Measurements from ENCODE around the gene METRNL.

METRNL gene

GRCh38 chr17:83096401-83097224, 17.2 kb downstream of the METRNL start:
- H3K4me1 ChIP-seq (ENCODE audit: control insufficient read depth, insufficient read depth, low read length), result 0 out of 2 replicates have a peak, but pooled peaks cover 3% of the 10 kb centered on the region
- H3K4me3 ChIP-seq (ENCODE audit: low read depth, low read length), result no peak overlapping the region
- H3K27me3 ChIP-seq (ENCODE audit: control insufficient read depth, insufficient read depth, low read length), result no peaks in the 10 kb centered on the region
- no peak overlapping the region for H3K9ac ChIP-seq (ENCODE audit: low read depth, low read length)
- no peaks in the 10 kb centered on the region for H3K9me3 ChIP-seq (ENCODE audit: control insufficient read depth, insufficient read depth, low read length)
- no peak overlapping the region for H3K27ac ChIP-seq (ENCODE audit: low read depth, low read length)
- H3K36me3 ChIP-seq (ENCODE audit: control insufficient read depth, insufficient read depth, low read length), result peaks cover 23% of the 10 kb centered on the region

GRCh38 chr17:83097831-83098230, 18.4 kb downstream of the METRNL start:
- no peak overlapping the region for H3K27ac ChIP-seq (ENCODE audit: low read depth, low read length)
- H3K36me3 ChIP-seq (ENCODE audit: control insufficient read depth, insufficient read depth, low read length), result peaks cover 23% of the 10 kb centered on the region
- H3K27me3 ChIP-seq (ENCODE audit: control insufficient read depth, insufficient read depth, low read length), result no peaks in the 10 kb centered on the region
- 0 out of 2 replicates have a peak, but pooled peaks cover 3% of the 10 kb centered on the region for H3K4me1 ChIP-seq (ENCODE audit: control insufficient read depth, insufficient read depth, low read length)
- H3K4me3 ChIP-seq (ENCODE audit: low read depth, low read length), result no peak overlapping the region
- no peaks in the 10 kb centered on the region for H3K9me3 ChIP-seq (ENCODE audit: control insufficient read depth, insufficient read depth, low read length)
- no peak overlapping the region for H3K9ac ChIP-seq (ENCODE audit: low read depth, low read length)

- Histone ChIP-seq H3K4me1 (ENCODE audit: control insufficient read depth, insufficient read depth, low read length) (0 out of 2 replicates have a peak, but pooled peaks cover 3% of the 10 kb centered on the region), H3K9me3 (ENCODE audit: control insufficient read depth, insufficient read depth, low read length) (no peaks in the 10 kb centered on the region), H3K36me3 (ENCODE audit: control insufficient read depth, insufficient read depth, low read length) (peaks cover 21% of the 10 kb centered on the region), H3K4me3 (ENCODE audit: low read depth, low read length) (no peak overlapping the region), H3K9ac (ENCODE audit: low read depth, low read length) (no peak overlapping the region), H3K27me3 (ENCODE audit: control insufficient read depth, insufficient read depth, low read length) (no peaks in the 10 kb centered on the region), H3K27ac (ENCODE audit: low read depth, low read length) (no peak overlapping the region)
These were observed 19.1 kb downstream of the METRNL start for GRCh38 chr17:83098241-83099085.

GRCh38 chr17:83099086-83099555, 19.7 kb downstream of the METRNL start:
- Histone ChIP-seq H3K4me1 (ENCODE audit: control insufficient read depth, insufficient read depth, low read length) (0 out of 2 replicates have a peak, but pooled peaks cover 3% of the 10 kb centered on the region), H3K9ac (ENCODE audit: low read depth, low read length) (no peak overlapping the region), H3K9me3 (ENCODE audit: control insufficient read depth, insufficient read depth, low read length) (no peaks in the 10 kb centered on the region), H3K27me3 (ENCODE audit: control insufficient read depth, insufficient read depth, low read length) (no peaks in the 10 kb centered on the region), H3K4me3 (ENCODE audit: low read depth, low read length) (no peak overlapping the region), H3K27ac (ENCODE audit: low read depth, low read length) (no peak overlapping the region), H3K36me3 (ENCODE audit: control insufficient read depth, insufficient read depth, low read length) (peaks cover 21% of the 10 kb centered on the region)

- Histone ChIP-seq H3K4me1 (ENCODE audit: control insufficient read depth, insufficient read depth, low read length) (0 out of 2 replicates have a peak, but pooled peaks cover 3% of the 10 kb centered on the region), H3K27me3 (ENCODE audit: control insufficient read depth, insufficient read depth, low read length) (no peaks in the 10 kb centered on the region), H3K9me3 (ENCODE audit: control insufficient read depth, insufficient read depth, low read length) (no peaks in the 10 kb centered on the region), H3K4me3 (ENCODE audit: low read depth, low read length) (no peak overlapping the region), H3K36me3 (ENCODE audit: control insufficient read depth, insufficient read depth, low read length) (peaks cover 17% of the 10 kb centered on the region), H3K9ac (ENCODE audit: low read depth, low read length) (no peak overlapping the region), H3K27ac (ENCODE audit: low read depth, low read length) (no peak overlapping the region)
These were observed 20.3 kb downstream of the METRNL start for GRCh38 chr17:83099570-83100181.

- Histone ChIP-seq H3K4me3 (ENCODE audit: low read depth, low read length) (no peak overlapping the region), H3K27me3 (ENCODE audit: control insufficient read depth, insufficient read depth, low read length) (no peaks in the 10 kb centered on the region), H3K9ac (ENCODE audit: low read depth, low read length) (no peak overlapping the region), H3K27ac (ENCODE audit: low read depth, low read length) (no peak overlapping the region), H3K9me3 (ENCODE audit: control insufficient read depth, insufficient read depth, low read length) (no peaks in the 10 kb centered on the region), H3K4me1 (ENCODE audit: control insufficient read depth, insufficient read depth, low read length) (0 out of 2 replicates have a peak, but pooled peaks cover 3% of the 10 kb centered on the region), H3K36me3 (ENCODE audit: control insufficient read depth, insufficient read depth, low read length) (peaks cover 11% of the 10 kb centered on the region; the same call in 1 of the 2 replicates)
These were observed 20.9 kb downstream of the METRNL start for GRCh38 chr17:83100220-83100852.

GRCh38 chr17:83100853-83101391, 21.5 kb downstream of the METRNL start:
- no peak overlapping the region for H3K4me3 ChIP-seq (ENCODE audit: low read depth, low read length)
- no peaks in the 10 kb centered on the region for H3K27me3 ChIP-seq (ENCODE audit: control insufficient read depth, insufficient read depth, low read length)
- peaks cover 6% of the 10 kb centered on the region; the same call in 1 of the 2 replicates for H3K36me3 ChIP-seq (ENCODE audit: control insufficient read depth, insufficient read depth, low read length)
- 0 out of 2 replicates have a peak, but pooled peaks cover 3% of the 10 kb centered on the region for H3K4me1 ChIP-seq (ENCODE audit: control insufficient read depth, insufficient read depth, low read length)
- H3K9me3 ChIP-seq (ENCODE audit: control insufficient read depth, insufficient read depth, low read length), result no peaks in the 10 kb centered on the region
- H3K27ac ChIP-seq (ENCODE audit: low read depth, low read length), result no peak overlapping the region
- H3K9ac ChIP-seq (ENCODE audit: low read depth, low read length), result no peak overlapping the region

- Histone ChIP-seq H3K4me3 (ENCODE audit: low read depth, low read length) (no peak overlapping the region), H3K9ac (ENCODE audit: low read depth, low read length) (no peak overlapping the region), H3K27ac (ENCODE audit: low read depth, low read length) (no peak overlapping the region), H3K9me3 (ENCODE audit: control insufficient read depth, insufficient read depth, low read length) (no peaks in the 10 kb centered on the region), H3K27me3 (ENCODE audit: control insufficient read depth, insufficient read depth, low read length) (no peaks in the 10 kb centered on the region), H3K36me3 (ENCODE audit: control insufficient read depth, insufficient read depth, low read length) (no peaks in the 10 kb centered on the region), H3K4me1 (ENCODE audit: control insufficient read depth, insufficient read depth, low read length) (0 out of 2 replicates have a peak, but pooled peaks cover 3% of the 10 kb centered on the region)
These were observed 22.5 kb downstream of the METRNL start for GRCh38 chr17:83101805-83102480.

- Histone ChIP-seq H3K9me3 (ENCODE audit: control insufficient read depth, insufficient read depth, low read length) (no peaks in the 10 kb centered on the region), H3K9ac (ENCODE audit: low read depth, low read length) (no peak overlapping the region), H3K36me3 (ENCODE audit: control insufficient read depth, insufficient read depth, low read length) (no peaks in the 10 kb centered on the region), H3K27me3 (ENCODE audit: control insufficient read depth, insufficient read depth, low read length) (no peaks in the 10 kb centered on the region), H3K4me1 (ENCODE audit: control insufficient read depth, insufficient read depth, low read length) (0 out of 2 replicates have a peak, but pooled peaks cover 3% of the 10 kb centered on the region), H3K27ac (ENCODE audit: low read depth, low read length) (no peak overlapping the region), H3K4me3 (ENCODE audit: low read depth, low read length) (no peak overlapping the region)
These were observed 24.0 kb downstream of the METRNL start for GRCh38 chr17:83103200-83103942.
